ENCODE data around the gene PDE4D. TPM values are rescaled to one million over a fixed set of nuclear protein-coding genes. Genes with fewer than 3 reads are reported as not detected.
"Not testable (repeated sequence)": the region's sequence is repeated elsewhere in the genome, so short reads cannot be mapped to it uniquely, and the experiment has no call there.

PDE4D gene
- total RNA-seq, 4 donors from 2014 or later: 35.0 to 121 (median 63.4) TPM

- no peaks in the 10 kb centered on the region for H3K36me3 ChIP-seq
- no peak for ATAC-seq
- H3K9me3 ChIP-seq: no peaks in the 10 kb centered on the region
- peak overlapping the region in 2 of 4 donors; percentile 75 to 78 for H3K27ac ChIP-seq
- TF ChIP-seq POLR2A (IDR thresholded peaks at IDR 0.05) (no peak), POLR2AphosphoS5 (IDR thresholded peaks at IDR 0.05) (no peak), EP300 (IDR thresholded peaks at IDR 0.05) (no peak), CTCF (IDR thresholded peaks at IDR 0.05) (no peak)
- H3K4me1 ChIP-seq: peaks cover 0 to 39% (median 0%) of the 10 kb centered on the region in 3 donors
- H3K27me3 ChIP-seq: no peaks in the 10 kb centered on the region
- peak overlapping the region; percentile 46 to 65 for H3K4me3 ChIP-seq
Observed at GRCh38 chr5:59767211-59767605, 126.3 kb downstream of the PDE4D start.

- 18 to 46% methylated on average over 6 to 7 of the region's 7 CpGs for WGBS, 2 donors (ENCODE audit: low coverage in 1 of 2)
- Histone ChIP-seq H3K27ac (peak overlapping the region in 2 of 4 donors; percentile 1 to 78), H3K4me3 (peak overlapping the region in 1 of 2 donors; percentile 65), H3K36me3 (no peaks in the 10 kb centered on the region), H3K9me3 (no peaks in the 10 kb centered on the region), H3K4me1 (peaks cover 0 to 39% (median 0%) of the 10 kb centered on the region in 3 donors), H3K27me3 (no peaks in the 10 kb centered on the region)
- TF ChIP-seq POLR2A (IDR thresholded peaks at IDR 0.05) (no peak), POLR2AphosphoS5 (IDR thresholded peaks at IDR 0.05) (no peak), EP300 (IDR thresholded peaks at IDR 0.05) (no peak), CTCF (IDR thresholded peaks at IDR 0.05) (no peak)
- no peak for ATAC-seq
Observed at GRCh38 chr5:59766427-59767210, 126.9 kb downstream of the PDE4D start.

- Histone ChIP-seq H3K36me3 (no peaks in the 10 kb centered on the region), H3K4me3 (no peak overlapping the region), H3K9me3 (no peaks in the 10 kb centered on the region), H3K27ac (no peak overlapping the region), H3K4me1 (peaks cover 0 to 39% (median 0%) of the 10 kb centered on the region in 3 donors), H3K27me3 (no peaks in the 10 kb centered on the region)
- 92% methylated on average over 2 of the region's 2 CpGs; no CpG with 5 or more reads in 1 of the 2 donors for WGBS, 2 donors (ENCODE audit: low coverage in 1 of 2)
- no peak for ATAC-seq
- no peak for TF ChIP-seq POLR2A (IDR thresholded peaks at IDR 0.05)
- no peak for TF ChIP-seq CTCF (IDR thresholded peaks at IDR 0.05)
- TF ChIP-seq EP300 (IDR thresholded peaks at IDR 0.05): no peak
- TF ChIP-seq POLR2AphosphoS5 (IDR thresholded peaks at IDR 0.05): no peak
Observed at GRCh38 chr5:59765446-59765845, 128.1 kb downstream of the PDE4D start.

GRCh38 chr5:59764361-59764760 is 129.2 kb downstream of the PDE4D start:
- Histone ChIP-seq H3K4me1 (peaks cover 0 to 32% (median 0%) of the 10 kb centered on the region in 3 donors), H3K4me3 (no peak overlapping the region), H3K36me3 (no peaks in the 10 kb centered on the region), H3K9me3 (no peaks in the 10 kb centered on the region), H3K27me3 (no peaks in the 10 kb centered on the region), H3K27ac (no peak overlapping the region)
- 92 to 100% methylated on average over 3 of the region's 3 CpGs for WGBS, 2 donors (ENCODE audit: low coverage in 1 of 2)
- no peak for ATAC-seq
- TF ChIP-seq EP300 (IDR thresholded peaks at IDR 0.05) (no peak), POLR2AphosphoS5 (IDR thresholded peaks at IDR 0.05) (no peak), POLR2A (IDR thresholded peaks at IDR 0.05) (no peak), CTCF (IDR thresholded peaks at IDR 0.05) (no peak)

GRCh38 chr5:59763541-59763940 is 130.0 kb downstream of the PDE4D start:
- TF ChIP-seq EP300 (IDR thresholded peaks at IDR 0.05): no peak
- TF ChIP-seq POLR2AphosphoS5 (IDR thresholded peaks at IDR 0.05): no peak
- TF ChIP-seq CTCF (IDR thresholded peaks at IDR 0.05): no peak
- TF ChIP-seq POLR2A (IDR thresholded peaks at IDR 0.05): no peak
- Histone ChIP-seq H3K4me3 (no peak overlapping the region), H3K27me3 (no peaks in the 10 kb centered on the region), H3K9me3 (no peaks in the 10 kb centered on the region), H3K4me1 (peaks cover 0 to 23% (median 0%) of the 10 kb centered on the region in 3 donors), H3K36me3 (no peaks in the 10 kb centered on the region), H3K27ac (no peak overlapping the region)
- WGBS, 2 donors (ENCODE audit: low coverage in 1 of 2): 81 to 91% methylated on average over 2 of the region's 2 CpGs
- ATAC-seq: no peak

GRCh38 chr5:59762232-59762631 is 131.3 kb downstream of the PDE4D start:
- H3K36me3 ChIP-seq, H3K27me3 ChIP-seq, H3K9me3 ChIP-seq, ATAC-seq, H3K27ac ChIP-seq, H3K4me3 ChIP-seq: not testable (repeated sequence)
- 96 to 100% methylated on average over 5 of the region's 5 CpGs for WGBS, 2 donors (ENCODE audit: low coverage in 1 of 2)
- H3K4me1 ChIP-seq: peaks cover 0 to 10% (median 0%) of the 10 kb centered on the region in 3 donors
